Stimulated activated CD4-positive, alpha-beta T cell treated with anti-CD3 and anti-CD28 coated beads, Interleukin-15, amount 100 ng/mL, for 48 hours (primary cell): ENCODE data around the gene FGD6.
"Not testable (repeated sequence)": the region's sequence is repeated elsewhere in the genome, so short reads cannot be mapped to it uniquely, and the experiment has no call there.

ENCODE experiments used
- DNase-seq, 2 donors: peaks; one replicate each; pipeline ENCODE4 v3.0.0-alpha.2; 2020; ENCODE audit warnings: low read depth in 2 of 2

Gene FGD6

DNA sequence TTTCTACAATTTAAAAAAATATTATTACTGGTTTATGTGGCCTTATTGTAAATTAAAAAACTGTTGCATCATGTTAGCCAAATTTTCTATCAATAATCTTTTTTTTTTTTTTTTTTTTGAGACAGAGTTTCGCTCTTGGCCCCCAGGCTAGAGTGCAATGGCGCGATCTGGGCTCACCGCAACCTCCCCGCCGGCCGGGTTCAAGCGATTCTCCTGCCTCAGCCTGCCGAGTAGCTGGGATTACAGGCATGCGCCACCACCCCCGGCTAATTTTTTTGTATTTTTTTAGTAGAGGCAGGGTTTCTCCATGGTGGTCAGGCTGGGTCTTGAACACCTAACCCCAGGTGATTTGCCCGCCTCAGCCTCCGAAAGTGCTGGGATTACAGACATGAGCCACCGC lies 16.9 kb upstream of the FGD6 start:
- DNase-seq: not testable (repeated sequence)

DNA sequence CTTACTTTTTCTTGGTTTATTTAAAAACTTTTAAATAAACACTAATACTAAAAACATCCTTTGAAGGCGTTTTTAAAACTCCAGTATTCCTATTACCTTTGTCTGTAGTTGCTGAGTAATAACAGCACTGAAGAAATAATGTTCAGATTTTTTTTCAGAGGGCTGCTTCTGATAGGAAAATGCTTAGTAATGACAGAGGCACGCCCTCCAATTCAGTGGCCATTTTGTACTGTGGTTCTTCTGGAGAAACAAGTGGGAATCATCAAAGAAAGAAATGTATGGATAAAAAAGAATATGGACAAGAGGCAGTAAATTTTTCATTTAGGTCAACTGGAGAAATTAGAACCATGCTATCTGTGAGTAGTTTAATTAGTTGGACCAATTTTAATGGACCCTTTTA lies 13.9 kb upstream of the FGD6 start:
- no peak for DNase-seq

DNA sequence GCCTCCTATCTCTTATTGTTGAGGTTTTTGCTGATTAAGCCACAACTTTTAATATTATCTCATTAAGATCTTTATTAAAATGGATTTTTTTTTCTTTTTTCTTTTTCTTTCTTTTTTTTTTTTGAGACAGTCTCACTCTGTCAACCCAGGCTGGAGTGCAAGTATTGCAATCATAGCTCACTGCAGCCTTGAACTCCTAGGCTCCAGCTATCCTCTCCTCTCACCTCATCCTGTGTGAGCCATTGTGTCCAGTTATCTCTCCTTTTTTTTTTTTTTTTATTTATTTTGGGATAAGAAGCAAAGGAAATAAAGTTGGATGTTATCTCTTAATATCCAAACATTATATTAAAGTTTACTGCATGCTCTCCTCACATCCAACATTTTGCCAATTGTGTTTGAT lies 13.0 kb upstream of the FGD6 start:
- no peak for DNase-seq

DNA sequence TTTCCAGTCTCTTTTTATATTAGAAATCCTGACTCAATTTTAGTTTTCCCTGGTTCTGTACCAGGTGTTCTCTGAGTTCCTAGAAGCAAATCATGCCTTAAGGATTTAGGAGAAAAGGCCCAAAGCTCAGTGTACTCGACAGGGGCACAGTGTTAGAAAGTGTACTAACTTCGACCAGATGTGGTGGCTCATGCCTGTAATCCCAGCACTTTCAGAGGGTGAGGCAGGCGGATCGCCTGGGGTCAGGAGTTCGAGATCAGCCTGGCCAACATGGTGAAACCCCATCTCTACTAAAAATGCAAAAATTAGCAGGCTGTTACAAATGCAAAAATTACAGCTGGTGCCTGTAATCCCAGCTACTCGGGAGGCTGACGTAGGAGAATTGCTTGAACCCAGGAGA lies 12.4 kb upstream of the FGD6 start:
- no peak for DNase-seq

DNA sequence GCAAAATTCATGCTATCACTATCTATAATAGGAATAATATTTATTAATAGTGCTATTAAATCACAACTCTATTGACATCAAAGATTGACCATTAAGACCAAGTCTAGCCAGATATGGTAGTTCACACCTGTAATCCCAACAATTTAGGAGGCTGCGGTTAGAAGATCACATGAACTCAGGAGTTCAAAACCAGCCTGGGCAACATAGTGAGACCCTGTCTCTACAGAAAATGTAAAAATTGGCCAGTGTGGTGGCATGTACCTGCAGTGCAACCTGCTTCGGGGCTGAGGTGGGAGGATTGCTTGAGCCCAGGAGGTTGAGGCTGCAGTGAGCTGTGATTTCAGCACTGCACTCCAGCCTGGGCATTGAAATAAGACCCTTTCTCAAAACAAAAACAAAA lies 11.3 kb upstream of the FGD6 start:
- DNase-seq: no peak

DNA sequence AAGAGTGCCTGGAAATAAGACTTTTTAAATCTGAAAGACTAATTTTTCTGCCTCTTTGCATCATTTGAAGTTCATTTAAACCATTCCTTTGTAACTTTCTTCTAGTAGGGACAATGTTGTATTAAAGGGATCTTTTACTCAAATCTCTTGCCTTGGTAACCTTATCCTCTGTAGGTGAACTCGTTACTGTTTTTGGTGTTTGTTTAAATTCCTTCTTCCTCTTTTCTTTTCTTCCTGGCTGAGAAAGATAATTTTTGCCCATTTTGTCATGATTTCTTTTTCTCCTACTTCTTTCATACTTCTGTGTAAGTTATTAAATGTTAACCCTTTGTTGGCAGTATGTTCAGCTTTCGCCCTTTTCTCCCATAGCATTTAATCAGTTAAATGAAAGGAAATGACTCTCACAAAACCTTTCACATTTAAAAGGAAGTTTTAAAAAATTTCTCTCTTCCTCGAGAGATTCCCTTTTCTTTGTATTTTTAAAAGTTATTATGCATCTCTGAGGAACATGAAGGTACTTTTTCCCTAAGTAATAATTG lies 10.6 kb upstream of the FGD6 start:
- no peak for DNase-seq

DNA sequence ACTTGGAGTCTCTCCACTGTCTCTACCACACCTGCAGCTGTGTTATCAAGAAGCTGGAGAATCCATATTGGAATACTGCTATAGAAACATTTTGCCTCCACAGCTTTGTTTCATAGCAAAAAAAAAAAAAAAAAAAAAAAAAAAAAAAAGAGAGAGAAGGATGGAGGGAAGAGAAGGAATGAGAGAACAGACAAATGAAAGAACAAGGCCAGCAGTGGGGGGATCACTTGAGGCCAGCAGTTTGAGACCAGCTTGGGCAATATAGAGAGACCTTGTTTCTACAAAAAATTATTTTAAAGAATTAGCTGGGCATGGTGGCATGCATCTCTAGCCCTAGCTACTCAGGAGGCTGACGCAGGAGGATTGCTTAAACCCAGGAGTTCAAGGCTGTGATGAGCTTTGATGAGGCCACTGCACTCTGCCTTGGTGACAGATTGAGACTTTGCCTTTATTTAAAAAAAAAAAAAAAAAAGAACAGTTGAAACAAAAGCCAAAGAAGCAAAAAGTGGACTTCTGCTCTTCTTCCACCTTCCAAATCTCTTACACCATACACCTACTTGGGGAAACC lies 8.5 kb upstream of the FGD6 start:
- DNase-seq: no peak

DNA sequence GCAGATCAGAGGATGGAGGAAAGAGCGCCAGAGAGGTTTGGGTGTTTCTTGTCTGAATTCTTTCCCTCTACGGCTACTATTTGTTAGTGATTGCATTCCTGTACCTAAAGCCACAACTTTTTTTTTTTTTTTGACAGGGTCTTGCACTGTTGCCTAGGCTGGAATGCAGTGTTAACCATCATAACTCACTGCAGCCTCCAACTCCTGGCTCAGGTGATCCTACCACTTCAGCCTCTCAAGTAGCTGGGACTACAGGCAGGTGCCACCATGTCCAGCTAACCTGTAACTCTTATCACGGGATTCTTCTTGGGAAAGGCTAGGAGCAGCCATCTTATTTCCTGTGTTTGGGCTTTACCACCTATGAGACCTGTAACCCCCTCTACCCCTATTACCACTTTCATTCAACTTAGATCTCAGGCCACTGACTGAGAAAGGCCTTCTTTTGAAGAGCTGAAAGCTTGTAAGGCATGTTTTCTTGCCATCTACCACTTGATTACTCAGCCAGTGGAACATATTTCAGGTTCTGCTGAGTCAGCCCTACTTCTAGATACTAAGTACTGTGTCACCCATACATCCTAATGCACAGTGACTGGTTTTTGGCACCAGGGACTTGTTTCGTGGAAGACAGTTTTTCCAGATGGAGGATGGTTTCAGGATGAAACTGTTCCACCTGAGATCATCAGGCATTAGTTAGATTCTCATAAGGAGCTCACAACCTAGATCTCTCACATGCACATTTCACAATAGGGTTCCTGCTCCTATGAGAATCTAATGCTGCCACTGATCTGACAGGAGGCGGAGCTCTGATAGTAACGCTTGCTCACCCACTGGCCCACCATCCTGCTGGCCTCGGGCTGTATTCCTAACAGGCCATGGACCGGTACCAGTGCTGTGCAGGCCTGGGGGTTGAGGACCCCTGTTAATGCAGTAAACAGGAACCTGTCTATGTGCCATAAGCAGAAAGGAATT lies 7.2 kb upstream of the FGD6 start:
- no peak for DNase-seq

DNA sequence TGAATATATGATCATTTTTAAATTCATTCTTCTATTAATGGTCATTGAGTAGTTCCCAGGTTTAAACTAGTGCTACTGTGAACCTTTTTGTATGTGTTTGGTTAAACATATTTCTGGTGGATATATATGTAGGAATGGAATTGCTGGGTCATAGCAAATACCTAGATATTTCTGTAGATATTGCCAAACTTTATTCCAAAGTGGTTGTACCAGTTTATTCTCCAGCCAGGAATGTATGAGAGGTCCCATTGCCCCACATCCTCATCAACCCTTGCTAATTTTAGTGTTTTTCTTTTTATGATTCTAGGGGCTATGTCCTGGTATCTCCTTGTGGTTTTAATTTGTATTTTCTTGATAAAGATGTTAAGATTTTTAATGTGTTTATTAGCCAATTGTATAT lies 3.5 kb upstream of the FGD6 start:
- DNase-seq: no peak

DNA sequence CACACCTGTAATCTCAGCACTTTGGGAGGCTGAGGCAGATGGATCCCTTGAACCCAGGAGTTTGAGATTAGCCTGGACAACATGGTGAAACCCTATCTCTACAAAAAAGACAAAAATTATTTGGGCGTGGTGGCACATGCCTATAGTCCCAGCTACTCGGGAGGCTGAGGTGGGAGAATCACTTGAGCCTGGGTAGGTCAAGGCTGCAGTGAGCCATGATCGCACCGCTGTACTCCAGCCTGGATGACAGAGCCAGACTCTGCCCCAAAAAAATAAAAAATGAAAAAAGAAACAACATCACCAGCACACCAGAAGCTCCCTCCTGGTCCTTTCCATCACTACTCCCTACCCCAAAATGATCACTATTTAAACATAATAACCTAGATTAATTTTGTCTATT lies 2.9 kb upstream of the FGD6 start:
- DNase-seq: no peak

DNA sequence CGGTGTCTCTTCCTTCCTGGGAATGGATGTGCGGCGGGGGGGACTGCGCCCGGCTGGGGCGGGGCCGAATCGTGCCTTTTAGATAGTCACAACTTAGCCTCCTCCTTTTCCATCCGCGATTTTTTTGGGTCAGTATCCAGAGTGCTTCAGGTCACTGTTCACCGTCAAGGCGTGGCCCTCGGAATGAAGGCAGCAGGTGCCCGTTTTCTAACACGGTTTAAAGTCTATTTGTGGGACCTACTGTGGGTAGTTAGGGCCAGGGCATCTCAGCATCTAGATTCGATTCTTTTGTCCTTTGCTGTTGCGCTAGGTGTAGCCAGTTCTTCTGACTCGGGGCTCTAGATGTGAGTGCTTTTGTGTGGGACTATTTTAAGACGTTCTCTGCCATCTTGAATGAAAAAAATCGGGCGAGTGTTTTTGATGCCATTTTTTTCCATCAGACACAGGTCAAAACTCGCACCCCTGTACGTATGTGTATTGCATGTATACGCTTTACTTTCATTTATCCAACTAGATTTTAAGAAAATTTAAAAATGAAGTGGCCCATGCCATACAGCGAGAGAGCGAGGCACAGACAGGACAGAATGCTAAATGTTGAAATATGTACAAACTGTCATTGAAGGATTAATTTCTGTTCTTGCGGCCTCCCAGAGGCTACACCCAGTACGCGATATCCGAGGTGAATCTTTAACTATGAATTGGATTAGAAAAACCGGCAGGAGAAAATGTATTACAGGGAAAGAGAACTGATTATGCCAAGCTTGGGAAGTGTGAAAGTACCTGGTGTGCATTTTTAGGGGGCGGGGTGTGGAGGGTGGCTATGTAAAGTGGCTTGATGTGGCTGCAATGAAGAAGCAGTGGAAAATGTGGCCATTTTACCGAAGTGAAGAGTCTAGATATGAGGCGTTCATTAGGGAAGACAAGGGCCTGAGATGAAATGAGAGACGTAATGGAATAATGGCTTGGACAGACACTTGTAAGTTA lies 1.2 kb upstream of the FGD6 start:
- peak; percentile 15 to 33 for DNase-seq

DNA sequence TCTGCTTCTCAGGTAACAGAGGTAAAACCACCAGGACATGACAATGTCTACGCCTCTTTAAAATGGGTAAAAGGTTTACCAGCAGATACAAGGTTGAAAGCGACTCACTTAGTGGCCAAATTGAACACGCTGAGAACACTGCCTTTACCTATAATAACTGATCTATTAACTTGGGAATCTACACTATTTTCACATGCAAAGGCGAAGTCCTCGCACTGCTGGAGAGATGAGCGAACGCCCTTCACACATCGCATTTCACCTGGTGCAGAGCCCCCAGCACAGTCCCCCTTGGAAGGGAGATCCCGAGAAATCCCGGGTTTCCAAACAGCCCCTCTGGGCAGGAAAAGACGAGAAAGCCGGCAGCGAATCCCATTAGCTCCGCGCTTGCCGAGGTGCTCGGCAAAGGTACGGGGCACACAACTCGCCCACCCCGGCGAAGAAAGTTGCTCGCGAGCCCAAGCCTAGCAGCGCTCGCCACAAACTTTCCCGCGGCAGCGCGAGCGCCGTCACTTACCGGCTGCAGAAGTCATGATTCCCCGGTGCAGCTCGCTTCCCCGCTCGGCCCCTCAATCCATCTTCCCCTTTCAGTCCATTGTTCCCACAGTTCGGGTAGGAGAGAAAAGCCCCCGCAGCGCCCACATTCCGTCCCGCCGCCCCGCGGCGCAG lies 423 bp downstream of the FGD6 start:
- DNase-seq: no peak

DNA sequence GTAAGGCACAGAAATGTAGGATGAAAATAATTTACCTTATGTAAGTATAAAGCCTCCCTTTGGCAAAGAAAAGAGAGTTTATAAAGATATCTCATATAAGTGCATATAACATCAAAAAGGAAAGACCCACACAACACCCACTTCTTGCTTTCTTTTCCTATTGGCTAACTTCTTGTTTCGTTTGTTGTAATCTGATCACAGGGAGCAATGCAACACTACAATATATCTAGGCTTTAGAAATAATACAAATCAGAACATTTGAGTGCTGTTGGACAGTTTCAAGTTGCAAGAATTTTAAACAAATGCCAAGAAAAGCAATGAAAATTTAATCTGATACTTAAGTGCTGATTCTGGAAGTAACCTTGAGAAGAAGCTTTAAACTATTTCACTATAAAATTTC lies 1.3 kb downstream of the FGD6 start:
- no peak for DNase-seq

DNA sequence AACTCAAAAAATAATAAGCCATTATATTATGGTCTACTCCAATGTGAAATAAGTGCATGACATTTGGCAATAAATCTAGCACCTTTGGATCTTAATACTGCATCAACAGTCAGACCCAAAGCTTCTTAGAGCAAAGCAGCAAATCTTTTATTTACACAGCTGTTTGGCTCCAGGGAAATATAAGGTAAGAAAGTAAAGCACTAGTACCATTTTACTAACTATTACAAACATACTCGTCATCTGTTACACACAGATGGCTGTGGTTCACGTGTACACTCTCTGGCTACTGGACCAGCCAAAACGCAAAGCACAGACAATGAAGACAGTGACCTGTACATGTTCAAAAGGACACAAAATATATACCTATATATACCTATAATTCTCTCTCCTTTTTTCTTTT lies 2.8 kb downstream of the FGD6 start:
- DNase-seq: no peak

DNA sequence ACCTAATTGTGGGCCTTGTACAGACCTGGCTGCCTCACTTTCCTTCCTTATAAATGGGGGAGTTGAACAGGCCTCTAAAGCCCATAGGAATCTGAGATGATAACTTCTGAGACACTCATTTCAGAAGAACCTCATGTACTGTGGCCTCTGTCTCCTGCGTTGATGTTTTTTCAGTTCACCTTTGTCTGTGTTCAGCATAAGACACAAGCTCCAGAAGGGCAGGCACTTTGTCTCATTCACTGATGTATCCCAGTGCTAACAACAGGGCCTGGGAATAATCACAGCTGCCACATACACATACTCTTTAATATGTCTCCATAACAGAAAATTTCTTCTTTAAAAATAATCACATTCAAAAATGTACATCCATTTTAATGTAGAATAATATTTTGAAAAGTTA lies 3.3 kb downstream of the FGD6 start:
- DNase-seq: no peak

DNA sequence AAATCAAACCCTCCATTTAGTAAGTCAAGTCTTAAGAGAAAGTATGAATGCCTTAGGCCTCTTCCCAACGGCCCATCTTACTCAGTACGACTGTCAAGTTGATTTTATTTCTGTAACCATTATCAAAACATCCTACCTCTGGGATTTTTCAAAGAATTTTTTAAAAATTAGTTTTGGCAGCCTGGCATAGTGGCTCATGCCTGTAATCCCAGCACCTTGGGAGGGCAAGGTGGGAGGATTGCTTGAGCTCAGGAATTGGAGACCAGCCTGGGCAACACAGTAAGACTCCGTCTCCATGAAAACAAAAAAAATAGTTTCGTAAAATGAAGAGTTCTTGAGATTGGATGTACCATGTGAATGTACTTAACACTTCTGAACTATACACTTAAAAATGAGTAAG lies 4.1 kb downstream of the FGD6 start:
- DNase-seq: no peak

DNA sequence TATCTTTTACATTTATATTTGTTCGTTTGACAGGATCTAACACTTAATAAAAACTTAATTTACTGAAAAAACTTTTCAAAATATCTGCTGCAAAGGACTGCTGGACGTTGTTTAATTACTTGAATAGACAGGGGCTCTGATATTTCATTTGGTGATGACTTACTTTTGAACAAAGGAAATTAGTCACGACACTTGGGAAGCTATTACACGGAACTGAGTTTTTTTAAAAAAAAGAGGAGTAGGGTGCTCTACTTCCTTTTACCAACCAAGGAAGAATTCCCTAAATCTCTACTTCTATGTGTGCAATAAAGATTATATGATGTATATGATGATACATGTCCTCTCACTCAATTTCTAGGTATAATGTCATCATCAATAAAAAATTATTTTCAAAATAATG lies 4.7 kb downstream of the FGD6 start:
- no peak for DNase-seq

DNA sequence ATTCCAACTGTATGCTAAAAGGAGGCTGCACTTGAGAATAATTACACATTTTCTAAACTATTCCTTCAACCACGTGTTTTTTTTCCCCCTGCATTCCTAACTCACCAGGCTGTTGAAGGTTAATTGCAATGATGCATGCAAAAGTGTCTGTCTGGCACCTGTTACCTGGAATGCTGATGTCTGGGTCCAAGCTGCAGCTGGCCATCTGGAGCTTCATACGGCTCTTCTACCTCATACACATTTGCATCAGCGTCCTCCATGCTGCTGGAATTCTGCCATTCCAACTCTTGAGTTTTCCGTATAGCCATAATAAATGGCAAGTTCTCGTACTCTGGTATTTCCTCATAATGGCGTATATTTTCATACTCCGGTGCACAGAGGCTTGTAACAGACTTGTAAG lies 8.6 kb downstream of the FGD6 start:
- no peak for DNase-seq

DNA sequence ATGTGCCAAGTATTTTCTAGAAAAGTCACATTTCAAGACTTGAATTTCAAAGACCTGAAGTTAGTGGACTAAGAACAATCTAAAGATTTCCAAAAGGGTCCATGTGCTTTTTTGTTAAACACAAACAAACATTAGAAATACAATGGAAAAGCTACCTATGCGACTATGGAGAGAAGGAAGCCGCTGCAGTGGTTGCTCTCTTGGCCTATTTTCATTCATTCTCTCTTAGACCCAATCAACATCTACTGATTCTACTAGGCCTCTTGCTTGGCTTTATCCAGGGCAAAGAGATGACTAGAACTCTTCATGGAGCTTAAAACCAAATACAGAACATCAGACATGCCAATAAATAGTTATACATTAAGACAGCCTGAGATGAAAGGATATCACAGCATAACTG lies 9.9 kb downstream of the FGD6 start:
- DNase-seq: no peak

DNA sequence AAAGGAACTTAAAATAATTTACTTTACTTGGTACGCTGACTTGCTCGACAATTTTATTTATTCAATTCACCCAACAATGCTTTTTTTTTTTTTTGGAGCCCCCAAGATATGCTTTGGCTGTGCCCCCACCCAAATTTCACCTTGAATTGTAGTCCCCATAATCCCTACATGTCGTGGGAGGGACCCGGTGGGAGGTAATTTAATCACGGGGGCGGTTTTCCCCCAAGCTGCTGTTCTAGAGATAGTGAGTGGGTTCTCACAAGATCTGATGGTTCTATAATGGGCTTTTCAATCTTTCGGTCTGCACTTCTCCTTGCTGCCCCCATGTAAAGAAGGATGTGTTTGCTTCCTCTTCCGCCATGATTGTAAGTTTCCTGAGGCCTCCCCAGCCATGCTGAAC lies 10.4 kb downstream of the FGD6 start:
- no peak for DNase-seq

DNA sequence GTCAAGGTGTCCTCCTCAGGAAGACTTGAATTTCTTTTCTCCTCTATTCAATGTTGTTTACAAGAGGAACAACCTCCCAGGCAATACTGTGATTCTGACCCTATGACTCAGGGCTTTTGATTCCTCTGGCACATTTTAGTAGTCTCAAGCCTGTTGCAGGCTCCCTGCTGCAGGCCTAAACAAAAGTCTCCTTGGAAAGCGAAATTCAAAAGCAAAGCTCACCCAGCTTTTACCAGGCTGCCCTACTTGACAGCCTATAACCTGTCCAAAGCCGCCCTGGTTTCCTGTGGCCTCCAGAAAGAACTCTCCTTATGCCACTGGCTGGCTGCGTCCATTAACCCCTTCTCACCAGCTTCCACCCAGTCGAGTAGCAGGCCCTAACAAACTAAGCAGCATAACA lies 11.6 kb downstream of the FGD6 start:
- no peak for DNase-seq
